Activated effector memory CD4-positive, alpha-beta T cell treated with Interleukin-2 at 50 U/mL for 16 hours (primary cell): Measurements from ENCODE around the gene RBMS3.
"Not testable (repeated sequence)": the region's sequence is repeated elsewhere in the genome, so short reads cannot be mapped to it uniquely, and the experiment has no call there.

ENCODE experiments used
- DNase-seq: peaks from one replicate; pipeline ENCODE4 v3.0.0-alpha.2; 2020

The RBMS3 gene

GRCh38 chr3:29976871-29977270 lies 696.0 kb downstream of the RBMS3 start:
- no peak for DNase-seq

GRCh38 chr3:29977360-29977759 lies 696.5 kb downstream of the RBMS3 start:
- DNase-seq, result no peak

- no peak for DNase-seq
Observed at GRCh38 chr3:29978036-29978435, 697.2 kb downstream of the RBMS3 start.

GRCh38 chr3:29991198-29991597 lies 710.3 kb downstream of the RBMS3 start:
- no peak for DNase-seq

DNA sequence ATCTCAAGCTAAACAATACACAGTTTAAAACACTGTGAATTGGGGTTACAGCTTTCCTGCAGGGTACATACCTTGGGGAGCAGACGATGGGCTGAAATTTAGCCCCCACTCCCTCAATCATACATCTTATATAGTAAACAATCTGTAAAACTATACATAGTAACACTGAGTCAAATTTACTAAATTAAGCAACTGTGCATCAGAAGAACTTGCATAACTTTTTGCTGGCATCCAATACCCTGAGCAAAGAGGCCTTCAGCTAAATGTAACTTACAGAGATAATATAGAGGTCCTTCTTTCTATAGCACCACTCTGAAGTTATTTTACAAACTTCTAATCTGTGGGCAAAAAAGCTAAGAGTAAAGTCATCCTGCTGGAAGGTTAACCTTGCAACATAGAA lies 721.9 kb downstream of the RBMS3 start:
- no peak for DNase-seq

GRCh38 chr3:30003741-30004140 lies 722.9 kb downstream of the RBMS3 start:
- no peak for DNase-seq

GRCh38 chr3:30004481-30004880 lies 723.6 kb downstream of the RBMS3 start:
- no peak for DNase-seq

DNA sequence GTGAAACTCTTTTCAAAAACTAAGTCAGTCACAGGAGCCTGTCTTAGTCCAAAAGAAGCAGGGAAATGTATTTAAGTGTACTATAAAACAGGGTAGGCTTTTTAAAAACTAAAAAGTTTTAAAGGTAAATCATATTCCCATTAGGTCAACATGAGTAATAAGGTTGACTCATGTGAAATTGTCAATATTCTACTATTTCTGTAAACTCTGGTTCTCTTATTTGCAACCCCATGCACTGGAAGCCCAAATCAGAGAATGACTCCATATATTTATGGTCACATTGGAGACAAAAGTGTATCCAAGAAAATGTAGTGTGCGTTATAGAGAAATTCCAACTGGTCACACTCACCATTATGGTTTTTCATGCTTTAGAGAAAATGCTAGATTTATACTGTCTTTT lies 725.2 kb downstream of the RBMS3 start:
- DNase-seq, result no peak

DNA sequence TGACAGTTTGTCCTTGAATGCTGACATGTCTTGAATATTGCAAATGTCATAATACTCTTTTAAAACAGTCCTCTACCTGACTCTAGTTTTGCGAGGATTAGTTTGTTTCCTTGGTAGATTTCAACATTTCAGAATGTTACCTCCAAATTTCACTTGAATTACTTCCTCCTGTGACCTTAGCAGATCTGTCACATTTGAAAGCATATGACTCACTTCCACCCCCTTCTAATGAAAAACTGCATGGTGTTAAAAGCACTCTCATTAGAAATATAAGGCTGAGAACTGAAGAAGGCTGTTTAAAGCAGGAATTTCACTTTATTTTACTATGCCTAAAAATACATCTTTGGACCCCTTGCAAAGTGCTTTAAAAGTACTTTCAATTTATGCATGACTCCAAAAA lies 726.8 kb downstream of the RBMS3 start:
- no peak for DNase-seq

DNA sequence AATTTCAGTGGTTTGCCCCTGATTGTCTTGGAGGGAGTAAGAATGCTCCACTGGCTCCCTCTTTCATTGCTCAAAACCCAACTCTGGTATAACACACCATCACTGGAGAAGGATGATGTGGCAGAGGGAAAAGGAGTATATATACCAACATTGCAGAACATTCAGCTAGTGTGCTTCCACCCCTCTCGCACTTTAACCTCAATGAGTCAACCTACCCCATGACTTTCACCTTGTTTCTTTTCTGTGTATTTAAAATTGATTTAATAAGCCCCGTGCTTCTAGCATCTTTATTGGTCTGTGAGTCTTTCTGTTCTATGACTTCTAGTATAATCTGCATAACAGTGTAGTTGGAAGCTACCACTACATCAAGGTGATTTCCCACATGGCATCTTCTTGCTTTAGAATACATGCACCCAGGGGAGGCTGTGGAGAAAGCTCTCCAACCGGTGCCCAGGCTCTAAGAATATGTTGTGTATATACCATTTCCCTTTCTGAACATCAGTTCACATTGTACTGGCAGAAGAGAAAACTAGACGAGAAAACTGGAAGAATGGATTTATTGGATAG lies 730.4 kb downstream of the RBMS3 start:
- no peak for DNase-seq

GRCh38 chr3:30012941-30013543 lies 732.2 kb downstream of the RBMS3 start:
- no peak for DNase-seq

GRCh38 chr3:30017901-30018300 lies 737.0 kb downstream of the RBMS3 start:
- DNase-seq, result no peak

DNA sequence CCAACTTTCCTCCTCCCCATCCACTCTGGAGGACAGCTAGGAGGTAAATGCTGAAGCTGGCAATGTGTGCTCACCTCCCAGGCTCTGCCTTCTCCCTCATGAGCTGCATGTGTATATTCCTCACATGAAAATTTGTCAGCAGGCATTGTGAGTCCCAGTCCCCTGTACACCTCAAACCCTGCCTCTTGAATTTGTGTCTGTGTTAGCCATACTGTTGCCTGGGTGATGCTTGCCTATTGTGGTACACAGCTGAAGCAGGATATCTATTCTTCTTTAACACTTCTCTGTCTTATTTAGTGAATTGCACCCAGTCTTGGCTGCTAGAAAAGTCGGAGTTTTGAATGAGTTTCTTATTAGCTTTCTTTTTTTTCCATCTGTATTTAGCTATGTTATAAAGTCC lies 739.5 kb downstream of the RBMS3 start:
- no peak for DNase-seq

GRCh38 chr3:30024466-30024865 lies 743.6 kb downstream of the RBMS3 start:
- no peak for DNase-seq

GRCh38 chr3:30026851-30027250 lies 746.0 kb downstream of the RBMS3 start:
- DNase-seq, result no peak

DNA sequence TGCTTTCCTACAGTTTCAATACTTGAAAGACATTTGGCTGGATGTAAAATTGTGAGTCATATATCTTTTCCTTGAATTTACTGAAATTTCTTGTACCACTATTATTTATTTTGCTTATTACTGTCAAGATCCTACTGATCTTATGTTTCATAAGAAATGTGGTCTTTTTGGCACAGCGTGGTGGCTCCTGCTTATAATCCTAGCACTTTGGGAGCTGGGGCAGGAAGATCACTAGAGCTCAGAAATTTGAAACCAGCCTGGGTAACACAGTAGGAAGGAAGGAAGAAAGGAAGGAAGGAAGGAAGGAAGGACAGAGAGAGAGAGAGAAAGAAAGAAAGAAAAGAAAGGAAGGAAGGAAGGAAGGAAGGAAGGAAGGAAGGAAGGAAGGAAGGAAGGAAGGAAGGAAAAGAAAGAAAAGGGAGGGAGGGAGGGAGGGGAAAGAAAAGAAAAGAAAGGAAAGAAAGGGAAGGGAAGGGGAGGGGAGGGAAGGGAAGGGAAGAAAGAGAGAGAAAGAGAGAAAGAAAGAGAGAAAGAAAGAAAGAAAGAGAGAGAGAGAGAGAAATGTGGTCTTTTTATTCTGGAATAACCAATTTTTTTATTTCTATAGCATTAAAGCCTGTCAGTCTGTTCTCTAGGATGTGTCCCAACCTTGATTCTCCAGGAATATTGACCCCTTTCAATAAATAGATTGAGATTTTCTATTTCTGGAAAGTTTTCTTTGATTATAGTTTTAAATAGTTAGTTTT lies 753.5 kb downstream of the RBMS3 start:
- no peak for DNase-seq

DNA sequence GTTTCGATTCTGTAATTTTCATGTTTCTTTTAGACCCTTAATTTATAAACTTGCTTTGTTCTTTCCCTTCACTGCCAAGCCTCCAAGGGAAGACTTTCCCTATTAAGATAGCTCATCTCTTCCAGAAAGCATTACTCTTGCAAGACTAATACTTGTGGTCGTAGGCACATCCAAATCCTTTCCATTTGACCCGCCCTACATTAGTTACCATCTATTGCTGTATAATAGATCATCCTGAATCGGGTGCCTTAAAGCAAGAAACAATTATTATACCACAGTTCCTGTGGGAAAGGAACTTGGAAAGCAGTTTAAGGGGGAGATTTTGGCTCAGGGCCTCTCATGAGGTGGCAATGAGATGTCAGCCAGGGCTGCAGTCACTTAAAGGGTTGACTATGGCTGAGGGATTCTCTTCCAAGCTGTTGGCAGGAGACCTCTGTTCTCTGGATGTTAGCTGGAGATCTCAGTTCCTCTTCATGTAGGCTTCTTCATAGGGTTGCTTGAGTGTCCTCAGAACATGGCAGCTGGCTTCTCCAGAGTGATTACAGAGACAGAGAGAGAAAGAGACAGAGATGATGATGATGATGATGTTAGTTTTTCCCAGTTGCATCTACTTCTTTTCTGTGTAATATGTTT lies 755.2 kb downstream of the RBMS3 start:
- DNase-seq, result no peak

DNA sequence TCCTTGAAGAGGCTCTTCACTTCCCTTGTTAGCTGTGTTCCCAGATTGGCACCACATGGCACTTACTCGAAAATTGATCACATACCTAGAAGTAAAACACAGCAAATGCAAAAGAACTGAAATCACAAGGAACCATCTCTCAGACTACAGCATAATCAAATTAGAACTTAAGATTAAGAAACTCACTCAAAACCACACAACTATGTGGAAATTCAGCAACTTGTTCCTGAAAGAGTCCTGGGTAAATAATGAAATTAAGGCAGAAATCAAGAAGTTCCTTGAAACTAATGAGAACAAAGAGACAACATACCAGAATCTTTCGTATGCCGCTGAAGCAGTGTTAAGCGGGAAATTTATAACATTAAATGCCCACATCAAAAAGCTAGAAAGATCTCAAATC lies 759.3 kb downstream of the RBMS3 start:
- no peak for DNase-seq

DNA sequence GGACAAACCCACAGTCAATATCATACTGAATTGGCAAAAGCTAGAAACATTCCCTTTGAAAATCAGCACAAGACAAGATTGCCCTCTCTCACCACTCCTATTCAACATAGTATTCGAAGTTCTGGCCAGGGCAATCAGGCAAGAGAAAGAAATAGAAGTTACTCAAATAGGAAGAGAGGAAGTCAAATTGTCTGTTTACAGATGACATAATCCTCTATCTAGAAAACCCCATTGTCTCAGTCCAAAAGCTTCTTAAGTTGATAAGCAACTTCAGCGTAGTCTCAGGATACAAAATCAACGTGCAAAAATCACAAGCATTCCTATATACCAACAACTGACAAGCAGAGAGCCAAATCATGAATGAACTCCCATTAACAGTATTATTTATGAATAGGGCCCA lies 760.6 kb downstream of the RBMS3 start:
- DNase-seq, result not testable (repeated sequence)

DNA sequence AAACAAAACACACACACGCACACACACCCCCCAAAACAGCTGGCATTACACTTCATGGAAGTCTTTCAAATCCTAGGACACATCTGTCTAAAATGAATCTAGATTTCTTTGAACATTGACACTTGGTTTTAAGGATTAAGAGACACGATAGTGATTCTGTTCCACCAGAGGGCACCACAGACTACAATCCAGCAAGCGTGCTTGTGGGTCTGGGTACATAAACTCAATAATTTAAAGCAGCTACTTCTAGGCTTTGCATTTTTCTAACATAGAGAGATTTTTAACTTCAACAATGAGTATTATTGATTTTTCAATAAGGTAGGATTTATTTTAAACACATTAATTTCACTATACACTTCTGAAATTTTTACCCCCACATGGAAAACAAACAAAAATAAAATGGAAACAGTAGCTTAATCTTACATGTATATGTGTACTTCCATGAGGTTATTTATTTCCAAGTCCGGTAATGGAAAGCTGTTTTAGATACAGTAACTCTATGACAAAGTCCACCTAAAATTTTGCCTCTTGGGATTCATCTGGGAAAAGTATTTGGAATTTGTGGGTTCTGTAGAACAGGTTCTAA lies 761.5 kb downstream of the RBMS3 start:
- DNase-seq, result no peak

DNA sequence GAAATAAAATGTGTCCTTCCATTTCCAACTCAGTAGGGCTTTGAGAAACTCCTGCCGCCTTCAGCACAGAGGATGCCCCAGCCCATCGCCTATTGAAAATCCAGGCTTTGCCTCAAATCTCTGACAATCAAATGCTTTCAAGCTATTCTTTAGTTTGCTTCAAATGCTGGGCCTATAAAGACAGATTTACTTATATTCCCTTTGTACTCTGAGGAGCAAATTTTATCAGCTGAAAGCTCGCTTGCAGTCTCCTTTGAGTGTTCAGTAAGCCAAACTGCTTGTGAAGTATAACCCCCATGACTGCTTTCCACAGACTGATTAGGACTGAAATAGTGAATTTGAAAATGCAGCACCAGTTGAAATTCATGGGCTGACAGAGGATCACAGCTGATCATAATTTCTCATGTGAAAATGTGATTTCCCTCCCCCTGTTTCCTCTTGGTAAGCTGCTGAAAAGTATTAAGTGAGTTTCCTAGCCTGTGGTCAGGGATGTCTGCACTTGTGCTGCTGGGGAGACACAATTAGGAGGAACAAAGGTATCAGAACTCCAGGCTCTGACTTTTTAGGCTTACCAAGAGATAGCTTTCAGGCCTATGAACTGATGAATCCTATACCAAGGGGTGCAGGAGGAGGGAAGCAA lies 762.2 kb downstream of the RBMS3 start:
- DNase-seq, result no peak

- no peak for DNase-seq
Observed at GRCh38 chr3:30044515-30044914, 763.6 kb downstream of the RBMS3 start.

DNA sequence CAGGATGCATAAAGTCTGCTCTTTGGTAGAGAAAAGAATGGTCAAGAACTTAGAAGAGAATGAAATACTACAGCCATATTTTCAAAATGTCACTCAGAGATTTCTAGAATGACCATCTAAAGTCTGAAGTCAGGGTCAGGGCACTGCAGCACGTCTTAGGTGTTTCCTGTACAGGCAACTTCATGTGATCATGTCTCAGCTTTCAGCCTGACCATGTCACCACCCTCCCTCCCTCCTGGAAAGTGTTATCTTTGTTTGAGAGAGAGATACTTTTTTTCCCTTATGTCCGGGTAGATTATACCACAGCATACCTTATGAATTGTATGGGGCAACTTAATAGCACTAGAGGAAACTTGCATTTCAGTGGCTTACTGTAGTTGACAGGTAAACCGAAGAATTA lies 767.6 kb downstream of the RBMS3 start:
- no peak for DNase-seq
